ENCODE data around the gene FANCD2. TPM values are rescaled to one million over a fixed set of nuclear protein-coding genes. Genes with fewer than 3 reads are reported as not detected.
"Not testable (repeated sequence)": the region's sequence is repeated elsewhere in the genome, so short reads cannot be mapped to it uniquely, and the experiment has no call there.

FANCD2 gene
- total RNA-seq, 1 donor from 2014 or later, result 1.6 TPM

DNA sequence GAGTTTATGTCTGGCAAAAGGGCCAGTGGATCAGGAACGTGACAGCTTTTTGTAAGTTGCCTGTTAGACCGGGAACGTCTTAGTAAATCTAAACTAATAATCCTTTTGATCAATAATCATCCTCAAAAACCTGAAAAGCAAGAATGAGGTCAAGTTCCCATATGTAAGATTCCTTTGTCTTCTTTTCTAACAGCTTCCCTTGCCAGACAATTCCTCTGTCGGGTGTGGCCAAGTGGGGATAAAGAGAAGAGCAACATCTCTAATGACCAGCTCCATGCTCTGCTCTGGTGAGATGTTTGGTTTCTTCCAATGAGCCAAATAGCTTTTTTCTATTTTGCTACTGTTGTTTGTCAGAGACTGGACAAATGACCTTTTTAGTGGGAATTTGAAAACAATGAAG is 62.0 kb downstream of the FANCD2 start:
- intact Hi-C loops (cut with micrococcal nuclease), result no loop called here
- DNase-seq (no peak), ATAC-seq (no peak)

DNA sequence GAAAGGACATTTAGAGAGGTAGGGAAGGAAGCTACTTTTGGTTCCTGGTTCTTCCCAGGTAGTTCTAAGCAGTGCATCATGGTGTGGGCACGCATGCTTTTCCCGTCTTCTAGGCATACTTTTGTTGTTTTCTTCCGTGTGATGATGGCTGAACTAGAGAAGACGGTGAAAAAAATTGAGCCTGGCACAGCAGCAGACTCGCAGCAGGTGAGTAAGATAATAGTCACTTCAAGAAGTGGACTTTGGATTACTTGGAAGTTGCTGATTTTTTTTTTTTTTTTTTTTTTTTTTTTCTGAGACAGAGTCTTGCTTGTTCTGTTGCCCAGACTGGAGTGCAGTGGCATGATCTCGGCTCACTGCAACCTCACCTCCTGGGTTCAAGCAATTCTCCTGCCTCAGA is 63.9 kb downstream of the FANCD2 start:
- DNase-seq, result no peak
- ATAC-seq, result no peak
- intact Hi-C loops (cut with micrococcal nuclease), result no loop called here

DNA sequence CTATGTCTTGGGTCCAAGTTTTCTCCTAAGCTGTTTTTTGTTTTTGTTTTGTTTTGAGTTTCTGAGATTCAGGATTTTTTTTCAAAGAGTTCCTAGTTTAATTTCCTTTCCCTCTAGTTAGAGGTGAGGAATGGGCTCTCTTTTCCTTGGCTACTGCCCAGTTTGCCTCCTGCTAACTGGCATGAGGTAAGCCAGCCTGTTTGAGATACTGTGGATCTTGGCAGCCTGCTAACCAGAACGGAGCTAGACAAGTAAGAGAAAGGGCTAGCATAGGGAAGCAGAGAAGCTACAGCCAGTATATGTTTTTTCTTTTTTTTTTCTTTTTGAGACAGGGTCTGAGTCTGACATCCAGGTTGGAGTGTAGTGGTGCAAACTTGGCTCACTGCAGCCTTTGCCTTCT is 64.5 kb downstream of the FANCD2 start:
- ATAC-seq; DNase-seq; intact Hi-C loops (cut with micrococcal nuclease): not testable (repeated sequence)

DNA sequence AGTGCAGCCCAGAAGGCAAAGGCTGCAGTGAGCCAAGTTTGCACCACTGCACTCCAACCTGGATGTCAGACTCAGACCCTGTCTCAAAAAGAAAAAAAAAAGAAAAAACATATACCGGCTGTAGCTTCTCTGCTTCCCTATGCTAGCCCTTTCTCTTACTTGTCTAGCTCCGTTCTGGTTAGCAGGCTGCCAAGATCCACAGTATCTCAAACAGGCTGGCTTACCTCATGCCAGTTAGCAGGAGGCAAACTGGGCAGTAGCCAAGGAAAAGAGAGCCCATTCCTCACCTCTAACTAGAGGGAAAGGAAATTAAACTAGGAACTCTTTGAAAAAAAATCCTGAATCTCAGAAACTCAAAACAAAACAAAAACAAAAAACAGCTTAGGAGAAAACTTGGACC is 65.2 kb downstream of the FANCD2 start:
- ATAC-seq; intact Hi-C loops (cut with micrococcal nuclease): not testable (repeated sequence)

DNA sequence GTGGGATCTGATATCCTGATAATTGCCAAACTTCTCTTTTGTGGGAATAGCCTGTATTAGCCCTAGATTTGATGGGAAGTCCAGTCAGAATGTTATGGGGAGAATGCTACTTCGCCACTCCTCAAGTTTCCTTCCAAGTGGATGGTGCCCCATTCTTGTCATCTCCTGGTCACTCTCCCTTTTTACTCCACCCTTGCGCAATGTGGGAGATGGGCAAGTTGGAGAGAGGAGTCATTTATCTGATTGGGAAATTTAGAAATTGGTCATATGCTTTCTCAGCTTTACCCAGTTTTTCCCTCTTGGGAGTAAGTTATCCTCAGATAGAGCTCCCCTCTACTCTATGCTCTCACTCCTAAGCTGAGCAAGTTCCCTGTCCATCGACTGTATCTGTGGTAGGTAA is 67.4 kb downstream of the FANCD2 start:
- ATAC-seq (no peak), DNase-seq (no peak)
- intact Hi-C loops (cut with micrococcal nuclease), result no loop called here

More for the DNA sequence above, 65.2 kb downstream of the FANCD2 start:
- not testable (repeated sequence) for DNase-seq

DNA sequence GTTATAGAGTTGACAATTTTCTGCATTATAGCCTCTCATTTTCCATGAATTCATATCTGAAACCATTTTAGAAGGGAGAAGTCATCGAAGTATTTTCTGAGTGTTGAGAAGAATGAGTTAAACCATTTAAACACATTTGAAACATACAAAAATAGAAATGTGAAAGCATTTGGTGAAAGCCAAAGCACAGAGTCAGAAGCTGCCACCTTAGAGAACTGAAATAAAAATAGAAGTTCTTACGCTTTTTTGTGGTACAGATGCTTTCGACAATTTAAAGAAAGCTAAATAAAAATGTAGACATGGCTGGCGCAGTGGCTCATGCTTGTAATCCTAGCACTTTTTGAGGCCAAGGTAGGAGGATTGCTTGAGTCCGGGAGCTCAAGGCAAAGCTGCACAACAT is 72.8 kb downstream of the FANCD2 start:
- no peak for DNase-seq
- ATAC-seq, result no peak
- intact Hi-C loops (cut with micrococcal nuclease), result no loop called here

DNA sequence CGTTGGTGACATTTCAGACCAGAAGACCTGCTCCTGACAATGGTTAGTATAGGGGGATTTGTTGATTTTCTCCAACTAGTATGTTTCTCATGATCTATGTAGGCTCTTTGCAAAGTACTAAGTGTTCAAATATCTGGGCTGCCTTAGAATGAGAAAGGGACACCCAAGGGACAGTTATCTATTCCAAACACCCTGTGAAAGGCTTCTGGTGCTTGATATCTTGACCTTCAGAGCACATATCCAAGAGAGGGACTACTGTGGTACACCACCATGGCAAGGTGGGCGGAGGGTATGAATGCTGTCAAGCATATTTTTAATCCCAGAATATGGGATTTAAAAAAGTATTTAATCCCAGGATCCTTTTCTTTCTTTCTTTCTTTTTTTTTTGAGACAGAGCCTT is 80.7 kb downstream of the FANCD2 start:
- intact Hi-C loops (cut with micrococcal nuclease), result no loop called here
- no peak for DNase-seq
- no peak for ATAC-seq

DNA sequence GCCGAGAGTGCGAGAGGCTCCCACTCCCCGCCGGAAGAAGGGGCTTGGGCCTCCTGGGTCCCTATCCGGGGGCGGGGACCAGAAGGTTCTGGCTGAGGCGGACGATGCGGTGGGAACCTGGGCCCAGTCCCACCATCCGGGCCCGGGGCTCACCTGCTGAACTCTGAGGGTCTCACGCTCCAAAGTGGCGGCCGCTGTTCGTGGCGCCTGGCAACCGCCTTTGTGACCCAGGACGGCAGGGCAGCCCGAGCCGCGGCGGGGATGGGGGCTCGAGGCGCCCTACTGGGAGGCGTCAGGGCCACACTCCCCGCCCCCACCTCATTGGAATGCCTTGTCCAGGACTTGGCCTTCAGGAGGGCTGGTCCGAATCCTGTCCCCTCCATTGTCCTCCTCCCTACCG is 81.9 kb downstream of the FANCD2 start, which contains the start of gene FANCD2OS:
Gene FANCD2OS (minus strand): TSS at position 165 of the 400 bp plus-strand sequence. CDS start 3,481 bp downstream, outside the sequence.
- ATAC-seq (no peak), DNase-seq (no peak)
- intact Hi-C loops (cut with micrococcal nuclease), result no loop called here

DNA sequence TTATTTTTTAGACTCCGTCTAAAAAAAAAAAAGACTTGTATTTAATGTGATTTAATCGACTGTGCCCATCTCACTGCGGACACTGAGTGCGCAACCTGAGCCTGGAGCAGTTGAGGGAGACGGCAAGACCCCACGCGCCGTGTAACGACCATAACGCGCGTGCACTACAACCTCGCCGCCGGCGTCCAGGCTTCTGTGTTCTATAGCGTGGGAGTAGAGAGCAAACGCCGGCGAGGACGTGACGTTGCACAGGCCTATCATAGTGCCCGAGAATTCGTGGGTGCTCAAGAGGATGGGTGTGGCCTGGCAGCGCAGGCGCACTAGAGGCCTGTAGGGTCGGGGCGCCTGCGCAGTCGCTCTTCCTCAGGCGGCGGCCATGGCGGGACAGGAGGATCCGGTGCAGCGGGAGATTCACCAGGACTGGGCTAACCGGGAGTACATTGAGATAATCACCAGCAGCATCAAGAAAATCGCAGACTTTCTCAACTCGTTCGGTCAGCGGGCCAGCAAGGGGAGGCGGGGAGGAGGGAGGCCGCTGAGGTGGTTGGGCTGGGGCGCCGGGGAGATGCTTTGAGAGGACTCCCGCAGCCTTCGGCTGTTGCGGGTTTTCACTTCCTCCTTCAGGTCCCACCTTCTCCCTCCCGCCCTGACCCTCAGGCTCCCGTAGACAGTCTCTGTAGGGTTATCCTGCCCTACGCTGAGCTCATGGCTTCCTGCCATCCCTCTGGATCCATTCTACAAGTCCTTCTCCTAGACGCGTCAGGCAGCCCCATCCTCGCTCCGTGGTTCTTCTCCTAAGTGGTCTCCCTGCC is 89.3 kb downstream of the FANCD2 start, which contains the start of gene BRK1:
Gene BRK1 (plus strand): TSS at position 350 of the 812 bp plus-strand sequence. CDS start 27 bp downstream, at position 377.
- peak; percentile 98 for DNase-seq
- intact Hi-C loops (cut with micrococcal nuclease), result no loop called here

DNA sequence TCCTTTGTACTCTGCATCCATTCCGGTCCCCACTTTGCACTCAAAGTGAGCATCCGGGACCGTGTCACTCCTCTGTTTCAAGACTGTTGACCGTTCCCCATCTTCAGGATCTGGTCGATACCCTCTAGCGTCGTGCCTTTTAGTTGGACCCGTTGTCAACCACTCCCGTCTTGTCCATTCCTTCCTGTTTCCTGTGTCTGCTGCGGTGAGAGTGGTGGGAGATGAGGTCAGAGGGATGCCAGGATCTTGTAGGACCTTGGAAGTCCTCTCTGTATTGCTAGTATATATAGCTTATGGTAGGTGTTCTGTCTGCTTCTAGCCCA is 89.9 kb downstream of the FANCD2 start:
- no peak for DNase-seq
- no peak for ATAC-seq
- intact Hi-C loops (cut with micrococcal nuclease), result no loop called here

More for the DNA sequence above, 89.3 kb downstream of the FANCD2 start, which contains the start of gene BRK1:
- peak; percentile 100 for ATAC-seq

DNA sequence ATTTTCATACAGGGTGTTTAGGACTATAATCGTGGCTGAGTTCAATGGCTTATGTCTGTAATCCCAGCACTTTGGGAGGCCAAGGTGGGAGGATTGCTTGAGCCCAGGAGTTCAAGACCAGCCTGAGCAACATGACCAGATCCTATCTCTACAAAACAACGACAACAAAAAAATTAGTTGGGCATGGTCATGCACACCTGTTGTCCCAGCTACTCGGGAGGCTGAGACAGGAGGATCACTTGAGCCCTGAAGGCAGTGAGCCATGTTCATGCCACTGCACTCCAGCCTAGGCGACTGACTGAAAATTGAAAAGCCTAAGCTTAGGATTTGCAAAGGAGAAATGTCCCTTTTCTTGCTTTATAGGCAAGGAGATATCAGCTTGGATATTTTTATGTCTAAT is 90.7 kb downstream of the FANCD2 start:
- no peak for DNase-seq
- no peak for ATAC-seq
- intact Hi-C loops (cut with micrococcal nuclease), result no loop called here

DNA sequence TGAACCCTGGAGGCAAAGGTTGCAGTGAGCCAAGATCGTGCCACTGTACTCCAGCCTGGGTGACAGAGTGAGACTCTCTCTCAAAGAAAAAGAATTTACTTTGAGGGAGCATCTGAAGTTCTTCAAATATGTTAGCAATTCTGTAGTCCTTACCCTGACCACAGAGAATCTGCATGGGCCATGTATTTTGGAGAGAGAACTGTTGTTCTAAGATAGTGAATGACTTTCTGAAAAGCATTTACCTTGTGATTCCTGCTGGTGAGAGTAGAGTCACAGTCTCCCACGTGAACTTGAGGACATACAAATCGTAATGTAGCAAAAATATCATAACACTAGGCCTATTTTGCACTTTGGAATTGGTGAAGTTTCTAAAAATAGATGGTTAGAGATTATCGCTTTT is 93.1 kb downstream of the FANCD2 start:
- DNase-seq (no peak), ATAC-seq (no peak)
- intact Hi-C loops (cut with micrococcal nuclease), result no loop called here

DNA sequence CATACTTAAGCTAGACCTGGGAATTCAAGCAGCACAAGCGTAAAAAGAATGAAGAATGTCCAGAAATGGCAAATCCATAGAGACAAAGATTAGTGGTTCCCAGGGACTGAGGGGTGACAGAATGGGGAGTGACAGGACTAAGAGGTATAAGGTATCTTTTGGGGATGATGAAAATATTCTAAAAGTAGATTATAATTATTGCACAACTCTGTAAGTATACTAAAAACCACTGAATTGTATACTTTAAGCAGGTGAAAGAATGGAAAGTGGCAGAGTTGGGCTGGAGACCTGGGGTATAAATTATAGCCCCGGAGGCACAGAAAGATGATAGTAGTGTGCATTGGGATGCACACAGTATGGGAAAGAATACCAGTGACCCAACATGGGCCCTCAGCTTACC is 94.8 kb downstream of the FANCD2 start:
- ATAC-seq (no peak), DNase-seq (no peak)
- intact Hi-C loops (cut with micrococcal nuclease), result no loop called here

DNA sequence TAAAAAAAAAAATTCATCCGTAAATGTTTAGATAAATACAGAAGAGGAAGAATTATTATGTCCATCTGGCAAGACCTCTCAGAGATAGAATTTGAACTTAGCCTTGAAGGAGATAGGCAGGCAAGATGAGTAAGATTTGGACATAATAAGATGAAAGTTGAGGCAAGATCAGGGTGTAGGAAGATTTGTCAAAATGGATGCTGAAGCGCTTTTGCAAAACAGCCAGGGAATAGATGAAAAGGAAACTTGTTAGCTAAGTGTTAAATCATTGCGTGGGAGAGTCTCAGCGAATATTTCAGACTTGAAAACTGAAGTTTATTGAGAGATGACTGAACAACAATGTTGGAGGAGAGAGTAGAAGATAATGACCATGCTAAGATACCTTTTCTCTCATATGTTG is 96.5 kb downstream of the FANCD2 start:
- intact Hi-C loops (cut with micrococcal nuclease), result no loop called here
- ATAC-seq (no peak), DNase-seq (no peak)

DNA sequence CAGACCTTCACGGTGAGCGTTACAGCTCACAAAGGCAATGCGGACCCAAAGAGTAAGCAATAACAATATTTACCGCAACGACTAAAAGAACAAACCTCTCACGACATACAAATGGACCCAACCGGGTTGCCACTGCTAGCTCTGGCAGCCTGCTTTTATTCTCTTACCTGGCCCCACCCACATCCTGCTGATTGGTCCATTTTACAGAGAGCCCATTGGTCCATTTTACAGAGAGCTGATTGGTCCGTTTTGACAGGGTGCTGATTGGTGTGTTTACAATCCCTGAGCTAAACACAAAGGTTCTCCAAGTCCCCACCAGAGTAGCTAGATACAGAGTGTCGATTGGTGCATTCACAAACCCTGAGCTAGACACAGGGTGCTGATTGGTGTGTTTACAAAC is 109.6 kb downstream of the FANCD2 start:
- intact Hi-C loops (cut with micrococcal nuclease); ATAC-seq; DNase-seq: not testable (repeated sequence)

DNA sequence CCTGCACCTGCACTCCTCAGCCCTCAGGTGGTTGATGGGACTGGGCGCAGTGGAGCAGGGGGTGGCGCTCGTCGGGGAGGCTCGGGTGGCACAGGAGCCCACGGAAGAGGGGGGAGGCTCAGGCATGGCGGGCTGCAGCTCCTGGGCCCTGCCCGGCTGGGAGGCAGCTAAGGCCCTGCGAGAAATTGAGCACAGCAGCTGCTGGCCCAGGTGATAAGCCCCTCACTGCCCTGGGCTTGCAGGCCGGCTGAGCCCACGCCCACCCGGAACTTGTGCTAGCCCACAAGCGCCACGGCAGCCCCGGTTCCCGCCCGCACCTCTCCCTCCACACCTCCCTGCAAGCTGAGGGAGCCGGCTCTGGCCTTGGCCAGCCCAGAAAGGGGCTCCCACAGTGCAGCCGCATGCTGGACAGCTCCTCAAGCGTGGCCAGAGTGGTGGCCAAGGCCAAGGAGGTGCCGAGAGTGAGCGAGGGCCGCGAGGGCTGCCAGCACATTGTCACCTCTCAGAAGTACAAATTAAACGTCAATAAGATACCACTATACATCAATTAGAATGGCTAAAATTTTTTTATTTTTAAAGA is 110.3 kb downstream of the FANCD2 start:
- ATAC-seq (no peak), DNase-seq (no peak)
- intact Hi-C loops (cut with micrococcal nuclease), result no loop called here

DNA sequence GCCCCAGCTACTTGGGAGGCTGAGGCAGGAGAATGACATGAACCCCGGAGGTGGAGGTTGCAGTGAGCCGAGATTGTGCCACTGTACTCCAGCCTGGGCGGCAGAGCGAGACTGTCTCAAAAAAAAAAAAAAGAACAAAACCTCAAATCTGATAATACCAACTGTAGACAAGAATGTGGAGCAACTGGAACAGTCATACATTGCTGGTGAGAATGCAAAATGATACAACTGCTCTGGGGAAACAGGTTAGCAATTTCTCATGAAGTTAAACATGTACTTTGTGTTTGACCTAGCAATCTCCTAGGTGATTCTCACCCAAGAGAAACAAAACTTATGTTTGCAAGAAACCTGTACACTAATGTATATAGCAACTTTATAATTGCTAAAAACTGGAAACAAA is 110.9 kb downstream of the FANCD2 start:
- ATAC-seq (no peak), DNase-seq (no peak)
- intact Hi-C loops (cut with micrococcal nuclease), result no loop called here

DNA sequence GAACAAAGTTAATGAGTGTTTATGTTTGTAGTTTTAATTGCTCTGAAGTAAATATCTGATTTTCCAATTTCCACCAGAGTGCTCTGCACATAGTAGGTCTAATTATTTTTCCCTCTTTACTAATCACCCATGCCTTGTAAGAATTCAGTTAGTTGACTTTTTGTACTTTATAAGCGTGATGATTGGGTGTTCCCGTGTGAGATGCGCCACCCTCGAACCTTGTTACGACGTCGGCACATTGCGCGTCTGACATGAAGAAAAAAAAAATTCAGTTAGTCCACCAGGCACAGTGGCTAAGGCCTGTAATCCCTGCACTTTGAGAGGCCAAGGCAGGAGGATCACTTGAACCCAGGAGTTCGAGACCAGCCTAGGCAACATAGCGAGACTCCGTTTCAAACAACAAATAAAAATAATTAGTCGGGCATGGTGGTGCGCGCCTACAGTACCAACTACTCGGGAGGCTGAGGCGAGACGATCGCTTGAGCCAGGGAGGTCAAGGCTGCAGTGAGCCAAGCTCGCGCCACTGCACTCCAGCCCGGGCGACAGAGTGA is 114.8 kb downstream of the FANCD2 start:
- ATAC-seq (no peak), DNase-seq (no peak)
- intact Hi-C loops (cut with micrococcal nuclease), result no loop called here

DNA sequence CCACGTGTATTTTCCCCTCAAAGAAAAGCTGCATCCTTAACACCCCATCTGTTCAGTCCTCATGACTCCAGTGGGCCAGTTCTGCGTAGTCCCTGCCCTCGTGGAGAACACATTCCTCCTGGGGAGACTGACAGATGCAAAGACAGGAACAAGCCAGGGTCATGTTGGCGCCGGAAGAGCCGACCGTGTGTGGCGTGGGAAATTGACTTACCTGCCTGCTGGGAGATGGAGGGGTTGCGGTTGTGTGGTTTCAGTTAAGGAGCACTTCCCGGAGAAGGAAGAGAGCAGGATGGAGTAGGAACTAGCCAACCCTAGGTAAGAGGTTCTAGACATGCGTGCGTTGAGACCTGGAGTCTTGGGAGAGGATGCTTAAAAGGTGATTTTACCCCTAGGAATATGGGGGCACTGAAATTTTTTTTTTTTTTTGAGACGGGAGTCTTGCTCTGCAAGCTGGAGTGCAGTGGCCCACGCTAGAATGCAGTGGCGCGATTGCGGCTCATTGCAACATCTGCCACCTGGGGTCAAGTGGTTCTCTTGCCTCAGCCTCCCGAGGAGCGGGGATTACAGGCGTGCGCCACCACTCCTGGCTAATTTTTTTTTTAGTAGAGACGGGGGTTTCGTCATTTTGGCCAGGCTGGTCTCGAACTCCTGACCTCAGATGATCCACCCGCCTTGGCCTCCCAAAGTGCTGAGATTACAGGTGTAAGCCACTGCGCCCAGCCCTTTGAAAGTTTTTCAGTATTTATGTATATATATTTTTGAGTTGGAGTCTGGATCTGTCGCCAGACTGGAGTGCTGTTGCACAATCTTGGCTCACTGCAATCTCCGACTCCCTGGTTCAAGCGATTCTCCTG is 116.7 kb downstream of the FANCD2 start:
- intact Hi-C loops (cut with micrococcal nuclease), result no loop called here
- no peak for ATAC-seq
- DNase-seq, result peak; percentile 30

DNA sequence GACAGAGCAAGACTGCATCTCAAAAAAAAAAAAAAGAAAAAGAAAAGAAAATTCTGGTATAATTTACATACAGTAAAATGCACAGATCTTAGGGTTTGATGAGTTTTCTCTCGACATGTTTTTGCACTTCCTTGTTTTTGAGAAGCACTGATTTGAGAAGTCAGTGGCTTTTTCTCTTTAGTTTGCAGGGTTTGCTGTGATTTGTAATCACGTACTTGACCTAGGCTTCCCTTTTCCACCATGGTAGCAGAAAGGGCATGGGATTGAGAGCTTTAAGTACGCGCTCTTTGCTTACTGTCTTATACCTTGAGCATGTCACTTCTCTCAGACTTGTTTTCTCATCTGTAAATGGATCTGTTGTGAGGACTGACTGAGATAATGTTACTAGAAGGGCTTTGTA is 119.4 kb downstream of the FANCD2 start:
- intact Hi-C loops (cut with micrococcal nuclease), result no loop called here
- ATAC-seq, result no peak
- DNase-seq, result no peak
